ENCODE results near the gene OLIG1. TPM values are rescaled to one million over a fixed set of nuclear protein-coding genes. Genes with fewer than 3 reads are reported as not detected.
A peak's percentile ranks its signal among the peaks of the same experiment; 100 is the strongest.

The OLIG1 gene
- total RNA-seq, 1 donor from 2014 or later = not detected

GRCh38 chr21:33099131-33099530 is 29.2 kb downstream of the OLIG1 start:
- no peak for DNase-seq (ENCODE audit: low read depth)

GRCh38 chr21:33101300-33101911 is 31.5 kb downstream of the OLIG1 start:
- no peak for DNase-seq (ENCODE audit: low read depth)

DNA sequence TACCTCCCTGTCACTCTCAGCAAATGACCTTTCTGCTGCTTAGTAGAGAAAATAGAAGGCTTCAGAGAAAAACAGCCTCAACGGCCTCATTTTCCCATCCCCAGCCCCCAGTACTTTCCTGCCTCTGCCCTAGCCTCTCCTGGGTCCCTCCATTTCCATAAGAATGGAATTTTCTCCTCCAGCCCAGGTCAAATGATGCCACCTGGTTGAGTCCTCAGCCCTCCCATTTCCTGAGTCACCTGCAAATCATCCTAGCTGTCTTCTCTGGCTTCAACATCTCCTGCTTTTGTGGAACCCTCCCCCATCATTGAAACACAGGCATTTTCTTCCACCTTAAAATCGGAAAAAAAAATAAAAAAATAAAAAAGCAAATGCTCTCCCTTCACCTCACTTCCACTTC is 35.1 kb downstream of the OLIG1 start:
- no peak for DNase-seq (ENCODE audit: low read depth)

DNA sequence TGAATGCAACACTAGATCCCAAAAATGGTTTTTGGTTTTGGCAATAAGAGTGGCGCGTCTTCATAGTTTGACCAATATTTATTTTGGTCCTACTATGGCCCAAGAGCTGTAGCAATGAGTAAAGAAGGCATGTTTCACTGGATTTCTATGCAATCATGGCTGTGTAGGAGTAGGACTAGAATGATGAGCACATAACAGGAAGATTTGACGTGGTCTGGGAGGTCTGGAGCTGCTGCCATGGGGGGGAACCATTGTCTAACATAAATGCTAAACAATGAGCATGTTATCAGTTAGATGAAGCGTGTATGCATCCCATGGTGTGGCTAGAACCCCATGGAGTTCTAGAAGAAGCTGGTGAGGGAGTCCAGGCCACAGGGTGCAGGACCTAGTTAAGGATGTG is 38.3 kb downstream of the OLIG1 start:
- DNase-seq (ENCODE audit: low read depth) = no peak

DNA sequence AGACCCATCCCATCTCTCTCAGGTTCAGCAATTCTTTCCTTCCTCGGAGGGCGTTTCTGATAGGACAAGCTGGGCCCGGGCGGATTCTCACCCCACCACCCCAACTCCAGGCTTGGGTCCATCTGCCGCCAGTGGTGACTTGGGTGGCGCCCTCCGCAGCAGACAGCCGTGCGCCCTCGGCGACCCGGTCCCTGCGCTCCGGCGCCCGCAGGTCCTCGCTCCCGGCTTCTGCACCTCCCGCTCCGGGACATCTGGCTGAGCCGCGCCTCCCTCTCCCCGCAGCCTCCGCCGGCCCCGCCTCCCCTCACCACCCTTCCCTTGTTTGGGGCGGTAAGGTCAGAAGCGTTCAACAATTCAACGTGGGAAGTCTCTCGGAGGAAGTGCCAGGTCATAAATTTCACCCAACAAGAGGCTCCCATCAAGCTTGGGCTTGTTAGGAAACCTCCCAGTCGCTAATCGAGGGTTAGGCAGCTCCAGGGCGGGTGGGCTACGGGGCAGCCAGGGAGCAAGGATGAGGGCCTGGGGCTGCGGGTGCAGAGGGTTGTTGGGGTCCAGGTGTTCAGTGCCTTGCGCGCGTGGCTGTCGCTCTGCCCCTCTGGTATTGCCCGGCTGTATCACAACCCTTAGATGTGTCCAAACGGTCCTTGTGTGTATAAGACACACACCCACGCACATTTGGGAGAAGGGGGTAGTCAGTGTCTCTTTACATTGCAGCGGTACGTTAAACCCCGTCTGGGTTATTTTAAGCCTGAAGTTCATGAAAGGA is 39.8 kb downstream of the OLIG1 start:
- no peak for DNase-seq (ENCODE audit: low read depth)

DNA sequence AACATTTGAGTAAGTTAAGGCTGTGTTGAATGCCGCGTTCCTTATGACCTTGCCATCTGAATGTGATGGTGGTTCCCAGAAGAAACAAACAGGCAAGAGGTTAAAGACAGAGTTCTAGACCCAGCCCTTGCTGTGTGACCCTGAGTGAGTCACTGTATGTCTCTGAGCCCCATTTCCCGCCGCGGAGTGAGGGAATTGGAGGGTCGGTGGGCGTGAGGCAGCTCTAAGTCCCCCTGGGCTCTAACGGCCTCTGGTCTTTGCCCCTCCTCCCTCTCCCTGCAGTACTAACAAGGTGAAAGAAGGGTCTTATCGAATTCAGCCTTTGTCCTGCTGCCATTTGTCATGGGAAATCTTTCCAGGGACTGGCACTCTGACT is 40.4 kb downstream of the OLIG1 start:
- no peak for DNase-seq (ENCODE audit: low read depth)

GRCh38 chr21:33111577-33111976 is 41.6 kb downstream of the OLIG1 start:
- no peak for DNase-seq (ENCODE audit: low read depth)

DNA sequence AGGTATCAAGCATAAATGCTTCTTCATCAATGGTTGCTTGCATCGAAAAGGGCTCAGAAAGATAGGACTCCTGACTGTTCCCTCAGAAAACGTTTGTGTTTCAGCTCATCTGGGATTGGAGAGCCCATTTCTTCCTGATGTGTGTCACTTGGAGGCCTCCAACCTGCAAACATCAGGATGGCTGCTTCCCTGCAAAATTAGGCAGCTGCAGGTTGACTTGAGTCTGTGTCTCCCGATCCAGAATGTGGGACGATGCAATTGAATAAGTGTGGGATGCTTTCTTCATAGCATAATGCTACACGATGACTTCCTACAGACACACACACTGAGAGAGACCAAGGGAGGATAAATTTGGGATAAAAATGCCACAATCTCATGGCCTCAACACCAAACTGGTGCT is 42.2 kb downstream of the OLIG1 start:
- DNase-seq (ENCODE audit: low read depth) = no peak

- no peak for DNase-seq (ENCODE audit: low read depth)
These were observed 42.7 kb downstream of the OLIG1 start for GRCh38 chr21:33112681-33113080.

DNA sequence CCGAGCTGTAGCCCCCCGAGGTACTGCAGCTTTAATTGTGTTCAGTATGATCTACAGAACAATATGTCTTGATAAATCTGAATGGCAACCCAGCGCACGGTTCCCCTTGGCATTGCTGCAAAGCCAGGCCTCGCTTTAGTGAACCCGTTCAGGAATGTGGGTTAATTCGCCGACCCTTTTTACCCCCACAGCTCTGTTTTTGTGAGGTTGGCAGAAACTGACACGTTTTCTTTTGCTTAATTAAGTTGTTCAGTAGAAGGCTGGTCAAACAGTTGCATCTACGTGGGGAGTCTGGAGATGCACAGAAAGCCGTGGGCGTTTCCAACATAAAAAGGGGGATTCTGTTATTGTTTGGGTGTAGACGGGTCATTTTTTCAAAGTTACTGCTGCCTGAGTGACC is 43.2 kb downstream of the OLIG1 start:
- no peak for DNase-seq (ENCODE audit: low read depth)

- DNase-seq (ENCODE audit: low read depth) = no peak
These were observed 44.3 kb downstream of the OLIG1 start for GRCh38 chr21:33114276-33114675.

- peak; percentile 41 for DNase-seq (ENCODE audit: low read depth)
These were observed 45.9 kb downstream of the OLIG1 start for GRCh38 chr21:33115631-33116510.

DNA sequence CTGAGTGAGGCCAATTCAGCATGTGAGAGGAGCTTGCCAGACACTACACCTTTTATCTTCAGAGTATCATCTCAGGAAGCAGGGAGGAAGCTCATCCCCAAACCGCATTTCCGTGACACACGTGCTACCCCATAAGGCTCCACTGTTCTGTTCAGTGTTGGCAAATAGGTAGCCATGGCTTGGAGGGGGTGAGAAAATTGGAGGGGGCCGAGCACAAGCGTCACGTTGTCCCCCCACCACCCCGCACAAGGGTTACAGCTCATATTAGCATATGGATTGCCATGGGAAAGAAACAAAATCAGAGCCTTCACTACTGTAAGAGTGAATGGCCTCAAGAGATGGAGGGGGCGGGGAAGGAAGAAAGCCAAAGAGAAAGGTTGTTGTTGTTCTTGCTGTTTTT is 46.7 kb downstream of the OLIG1 start:
- DNase-seq (ENCODE audit: low read depth) = no peak

DNA sequence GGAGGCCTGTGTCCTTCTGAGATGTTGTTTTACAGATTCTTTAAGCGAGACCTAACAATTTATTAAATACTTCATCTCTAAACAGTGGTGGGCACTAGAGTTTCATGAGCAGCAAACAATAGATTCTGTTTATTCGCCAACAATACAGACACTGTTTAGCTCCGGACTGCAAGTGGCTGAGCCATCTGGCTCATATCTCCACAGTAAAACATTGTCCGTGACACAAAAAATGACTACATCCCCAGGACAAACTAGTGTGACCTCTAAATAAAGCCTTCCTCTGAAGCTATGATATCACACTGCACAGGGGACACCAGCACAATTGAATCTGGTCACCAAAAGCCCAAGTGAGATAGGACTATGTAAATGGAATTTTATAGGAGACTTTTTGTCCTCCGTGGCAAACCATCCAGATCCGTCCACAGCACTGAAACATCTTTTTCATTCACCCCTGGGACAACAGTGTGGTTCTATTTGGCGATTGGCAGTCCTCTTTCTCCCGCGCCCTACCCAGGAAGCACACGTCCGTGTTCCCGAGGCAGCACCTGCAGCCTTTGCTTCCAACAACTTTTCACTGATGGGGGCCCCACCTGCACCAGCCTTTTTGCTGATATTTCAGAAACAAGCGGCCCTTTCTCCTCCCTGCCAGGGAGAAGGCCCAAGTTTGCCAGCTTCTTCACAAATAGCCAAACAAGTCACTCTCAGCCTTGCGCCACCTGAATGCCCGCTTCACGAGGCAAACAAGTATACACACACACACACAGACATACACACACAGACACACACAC is 47.4 kb downstream of the OLIG1 start:
- DNase-seq (ENCODE audit: low read depth) = no peak

Other genes with a start within 250 kb of the OLIG1 start
- gene OLIG2, start 44.2 kb upstream of the OLIG1 start, total RNA-seq = not detected in 2 replicates
- gene IFNAR2, start 159.8 kb downstream of the OLIG1 start, total RNA-seq = 5.6 and 10.1 TPM in 2 replicates
- gene IL10RB, start 196.2 kb downstream of the OLIG1 start, total RNA-seq = 32.8 and 34.9 TPM in 2 replicates